ENCODE results near the gene TPP1.

GRCh38 chr11:6584528-6584927 is 34.7 kb downstream of the TPP1 start:
- no peak for TF ChIP-seq GABPA (tag; conservative IDR thresholded peaks at IDR 0.05; ENCODE audit: low read depth)
- TF ChIP-seq E2F4 (CRISPR knock-in tag; IDR thresholded peaks at IDR 0.05; ENCODE audit: low read depth), result no peak
- TF ChIP-seq RCOR1 (IDR thresholded peaks at IDR 0.05; ENCODE audit: borderline replicate concordance in 1 of 2, low read depth in 2 of 2, low read length in 2 of 2), result no peak
- TF ChIP-seq FOXM1 (IDR thresholded peaks at IDR 0.05; ENCODE audit: low read depth), result no peak
- TF ChIP-seq FOXM1 (CRISPR knock-in tag; IDR thresholded peaks at IDR 0.05; ENCODE audit: low read depth), result no peak

Measured in K562 (cell line).